ENCODE measurements around the gene TMEM203.
"Not testable (repeated sequence)": the region's sequence is repeated elsewhere in the genome, so short reads cannot be mapped to it uniquely, and the experiment has no call there.

Gene TMEM203

DNA sequence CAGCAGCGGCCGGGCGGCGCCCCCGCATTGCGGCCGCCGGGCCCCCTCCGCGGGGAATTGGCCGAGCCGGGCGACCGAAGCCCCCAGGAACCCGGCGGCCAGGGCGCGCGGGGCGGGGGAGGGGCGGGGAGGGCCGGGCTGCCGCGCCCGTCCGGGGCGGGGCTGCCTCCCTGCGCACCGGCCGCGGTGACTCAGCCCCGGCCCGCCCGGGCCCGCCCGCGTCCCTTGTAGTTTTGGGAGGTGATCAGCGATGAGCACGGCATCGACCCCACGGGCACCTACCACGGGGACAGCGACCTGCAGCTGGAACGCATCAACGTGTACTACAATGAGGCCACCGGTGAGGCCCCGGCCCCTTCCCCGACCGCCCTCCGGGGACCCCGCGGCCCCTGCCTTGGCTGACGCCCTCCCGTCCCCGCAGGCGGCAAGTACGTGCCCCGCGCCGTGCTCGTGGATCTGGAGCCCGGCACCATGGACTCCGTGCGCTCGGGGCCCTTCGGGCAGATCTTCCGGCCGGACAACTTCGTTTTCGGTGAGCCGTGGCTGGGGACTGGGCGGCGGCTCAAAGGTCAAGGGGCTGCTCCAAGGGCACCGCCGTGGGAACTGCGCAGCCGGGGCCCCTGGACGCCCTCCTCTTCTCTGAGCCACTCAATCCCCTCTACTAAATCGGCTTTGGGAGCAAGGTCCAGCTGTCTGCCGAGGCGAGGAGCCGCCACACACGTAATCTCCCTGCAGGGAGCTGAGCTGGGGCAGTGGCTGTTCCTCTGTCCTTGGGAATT lies 36.2 kb upstream of the TMEM203 start:
- H3K4me3 ChIP-seq (ENCODE audit: low read depth, low read length) = peak overlapping the region; percentile 83
- DNase-seq (ENCODE audit: low read depth) = peak; percentile 63

GRCh38 chr9:137240841-137241489 lies 35.5 kb upstream of the TMEM203 start, which contains the start of gene TUBB4B:
TSS of gene TUBB4B (plus strand) at chr9:137241287. CDS start at chr9:137241361, 74 bp downstream.
- peak; percentile 100 for DNase-seq (ENCODE audit: low read depth)
- H3K4me3 ChIP-seq (ENCODE audit: low read depth, low read length) = peak within 1 kb of the TSS; percentile 83
- TF ChIP-seq MAX (IDR thresholded peaks at IDR 0.05; ENCODE audit: low read depth, low read length) (peak; percentile 39; the same call in 1 of the 2 replicates), MYC (IDR thresholded peaks at IDR 0.05; ENCODE audit: low read depth, low read length) (peak; percentile 65), POLR2A (IDR thresholded peaks at IDR 0.05; ENCODE audit: extremely low read depth, insufficient read length) (peak; percentile 99)
- TF ChIP-seq, protein P1, sequence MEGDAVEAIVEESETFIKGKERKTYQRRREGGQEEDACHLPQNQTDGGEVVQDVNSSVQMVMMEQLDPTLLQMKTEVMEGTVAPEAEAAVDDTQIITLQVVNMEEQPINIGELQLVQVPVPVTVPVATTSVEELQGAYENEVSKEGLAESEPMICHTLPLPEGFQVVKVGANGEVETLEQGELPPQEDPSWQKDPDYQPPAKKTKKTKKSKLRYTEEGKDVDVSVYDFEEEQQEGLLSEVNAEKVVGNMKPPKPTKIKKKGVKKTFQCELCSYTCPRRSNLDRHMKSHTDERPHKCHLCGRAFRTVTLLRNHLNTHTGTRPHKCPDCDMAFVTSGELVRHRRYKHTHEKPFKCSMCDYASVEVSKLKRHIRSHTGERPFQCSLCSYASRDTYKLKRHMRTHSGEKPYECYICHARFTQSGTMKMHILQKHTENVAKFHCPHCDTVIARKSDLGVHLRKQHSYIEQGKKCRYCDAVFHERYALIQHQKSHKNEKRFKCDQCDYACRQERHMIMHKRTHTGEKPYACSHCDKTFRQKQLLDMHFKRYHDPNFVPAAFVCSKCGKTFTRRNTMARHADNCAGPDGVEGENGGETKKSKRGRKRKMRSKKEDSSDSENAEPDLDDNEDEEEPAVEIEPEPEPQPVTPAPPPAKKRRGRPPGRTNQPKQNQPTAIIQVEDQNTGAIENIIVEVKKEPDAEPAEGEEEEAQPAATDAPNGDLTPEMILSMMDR (IDR thresholded peaks at IDR 0.05; ENCODE audit: low read depth, low read length) = no peak

More for the DNA sequence above, 36.2 kb upstream of the TMEM203 start:
- TF ChIP-seq POLR2A (IDR thresholded peaks at IDR 0.05; ENCODE audit: extremely low read depth, insufficient read length) (no peak), MYC (IDR thresholded peaks at IDR 0.05; ENCODE audit: low read depth, low read length) (no peak), MAX (IDR thresholded peaks at IDR 0.05; ENCODE audit: low read depth, low read length) (no peak)
- TF ChIP-seq, protein P1 (IDR thresholded peaks at IDR 0.05; ENCODE audit: low read depth, low read length) = no peak

GRCh38 chr9:137240318-137240840 lies 34.9 kb upstream of the TMEM203 start:
- H3K4me3 ChIP-seq (ENCODE audit: low read depth, low read length) = peak overlapping the region; percentile 81
- peak; percentile 85 for TF ChIP-seq MAX (IDR thresholded peaks at IDR 0.05; ENCODE audit: low read depth, low read length)
- TF ChIP-seq, protein P1 (IDR thresholded peaks at IDR 0.05; ENCODE audit: low read depth, low read length) = no peak
- no peak for TF ChIP-seq POLR2A (IDR thresholded peaks at IDR 0.05; ENCODE audit: extremely low read depth, insufficient read length)
- peak; percentile 86; the same call in 1 of the 2 replicates for TF ChIP-seq MYC (IDR thresholded peaks at IDR 0.05; ENCODE audit: low read depth, low read length)
- peak; percentile 83 for DNase-seq (ENCODE audit: low read depth)

GRCh38 chr9:137239541-137240200 lies 34.2 kb upstream of the TMEM203 start:
- not testable (repeated sequence) for DNase-seq (ENCODE audit: low read depth)

DNA sequence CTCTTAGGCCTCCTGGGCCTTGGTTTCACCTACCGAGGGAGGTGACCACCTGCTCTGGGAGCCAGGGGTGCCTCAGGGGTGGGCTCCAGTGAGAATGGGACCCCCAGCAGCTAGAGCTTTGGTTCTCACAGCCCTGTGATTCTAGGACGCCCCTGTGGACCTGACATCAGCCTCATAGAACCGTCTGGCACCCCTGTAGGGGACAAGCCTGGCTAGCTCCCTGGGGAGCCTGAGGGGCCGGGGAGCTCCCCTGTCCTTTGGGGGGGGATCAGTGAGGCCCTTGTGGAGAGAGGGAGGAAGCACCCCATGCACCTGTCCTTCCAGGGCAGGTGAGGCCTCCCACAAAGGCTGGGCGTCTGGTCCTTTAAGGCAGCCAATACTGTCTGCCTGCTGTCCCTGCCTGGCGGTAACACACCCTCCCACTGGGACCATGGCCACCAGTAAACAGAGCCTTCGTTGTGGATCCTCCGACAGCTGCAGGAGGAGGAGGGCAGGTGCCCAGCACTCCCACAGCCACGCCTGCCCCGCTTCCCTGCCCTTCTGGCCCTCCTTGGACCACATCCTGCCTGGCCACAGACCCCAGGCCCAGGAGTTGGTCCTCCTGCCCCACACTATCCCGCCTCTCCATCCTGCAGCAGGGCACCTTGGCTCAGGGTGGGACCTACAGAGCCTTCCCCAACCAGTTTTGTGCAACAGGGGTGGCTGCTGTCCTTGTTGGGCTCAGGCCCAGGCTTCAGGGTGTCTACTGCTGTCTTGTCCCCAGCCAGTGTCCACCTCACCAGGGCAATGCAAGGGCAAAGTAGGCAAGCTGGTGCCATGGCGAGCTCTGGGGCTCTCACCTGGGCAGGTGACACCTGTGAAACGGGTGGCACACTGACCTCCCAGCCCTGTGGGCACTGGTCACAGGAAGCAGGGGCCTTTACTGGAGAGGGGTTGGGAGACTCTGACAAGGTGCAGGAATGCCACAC lies 32.6 kb upstream of the TMEM203 start:
- TF ChIP-seq POLR2A (IDR thresholded peaks at IDR 0.05; ENCODE audit: extremely low read depth, insufficient read length) (no peak), MYC (IDR thresholded peaks at IDR 0.05; ENCODE audit: low read depth, low read length) (no peak), MAX (IDR thresholded peaks at IDR 0.05; ENCODE audit: low read depth, low read length) (no peak)
- TF ChIP-seq, protein P1 (IDR thresholded peaks at IDR 0.05; ENCODE audit: low read depth, low read length) = no peak
- peak; percentile 42 for DNase-seq (ENCODE audit: low read depth)
- no peak overlapping the region for H3K4me3 ChIP-seq (ENCODE audit: low read depth, low read length)

More at GRCh38 chr9:137239541-137240200, 34.2 kb upstream of the TMEM203 start:
- H3K4me3 ChIP-seq (ENCODE audit: low read depth, low read length) = peak overlapping the region; percentile 81
